ENCODE results near the gene CD27. TPM values are rescaled to one million over a fixed set of nuclear protein-coding genes. Genes with fewer than 3 reads are reported as not detected.
"Not testable (repeated sequence)": the region's sequence is repeated elsewhere in the genome, so short reads cannot be mapped to it uniquely, and the experiment has no call there.

The CD27 gene
- total and polyA plus RNA-seq, 2 of the 8 experiments (the other 6 are each of a cell fraction or from before 2014, with no cell fraction given): 0.28 to 0.39 TPM

GRCh38 chr12:6466751-6467150 is 22.0 kb downstream of the CD27 start:
- H2AK5ac ChIP-seq (ENCODE audit: low read depth, low read length); H3K23ac ChIP-seq (ENCODE audit: insufficient read length); H3K56ac ChIP-seq (replicated peaks; ENCODE audit: insufficient read length, low read depth, low read length); H3K9ac ChIP-seq (replicated peaks in 1 of 4; ENCODE audit: extremely low read depth in 1 of 4, low read depth in 3 of 4, low read length in 3 of 4); H3K4me1 ChIP-seq (replicated peaks in 1 of 4; ENCODE audit: control insufficient read depth in 3 of 4, insufficient read depth in 4 of 4, low read length in 3 of 4); H3K9me3 ChIP-seq (ENCODE audit: insufficient read depth in 2 of 2, low read depth in 1 of 2, low read length in 1 of 2); H3K27ac ChIP-seq (ENCODE audit: low read depth, low read length); H3K4me3 ChIP-seq (ENCODE audit: extremely low read depth in 1 of 4, insufficient read depth in 2 of 4, low read depth in 3 of 4, low read length in 4 of 4); H2BK20ac ChIP-seq (ENCODE audit: low read length); H2BK15ac ChIP-seq (ENCODE audit: low read length); H2BK12ac ChIP-seq (ENCODE audit: low read depth, low read length); H3K4ac ChIP-seq (replicated peaks; ENCODE audit: insufficient read length, low read depth, low read length); H2BK5ac ChIP-seq (ENCODE audit: low read depth, low read length); DNase-seq (ENCODE audit: low read depth in 1 of 2, low spot score in 2 of 2); FAIRE-seq; H3K4me2 ChIP-seq (ENCODE audit: insufficient read depth in 1 of 2, low read depth in 2 of 2, low read length in 2 of 2); H4K8ac ChIP-seq (ENCODE audit: extremely low read depth, insufficient read depth, low read length); H3K18ac ChIP-seq (ENCODE audit: extremely low read depth, low read length); H2AFZ ChIP-seq (ENCODE audit: low read length); H3K79me1 ChIP-seq (ENCODE audit: low read depth, low read length); H3K14ac ChIP-seq (ENCODE audit: insufficient read length); H3K27me3 ChIP-seq (replicated peaks in 1 of 4; ENCODE audit: control insufficient read depth in 3 of 4, extremely low read depth in 1 of 4, insufficient read depth in 3 of 4, low read length in 3 of 4); H4K91ac ChIP-seq (replicated peaks; ENCODE audit: insufficient read length, low read length); H4K5ac ChIP-seq (ENCODE audit: insufficient read length, low read depth, low read length); H2BK120ac ChIP-seq (replicated peaks; ENCODE audit: low read depth, low read length): not testable (repeated sequence)
- H3K23me2 ChIP-seq (ENCODE audit: low read depth, low read length): peaks cover 12% of the 10 kb centered on the region
- CTCF ChIA-PET (ENCODE audit: partially characterized antibody): interaction anchor here (1.2 to 10.5 kb wide), 17 partner anchors 10 to 144 kb away, joined by 3 to 202 read pairs (median 15); partner anchors contain the start of gene CD27
- WGBS, 2 experiments (ENCODE audit: extremely low coverage in 1 of 2, insufficient coverage in 1 of 2, insufficient read length in 1 of 2, insufficient replicate concordance in 2 of 2, low coverage in 1 of 2, low lambda C conversion rate in 2 of 2, missing lambda C conversion rate in 1 of 2): 80% methylated on average over 4 of the region's 4 CpGs; no CpG with 5 or more reads in 1 of the 2 experiments
- peaks cover 5 to 33% (median 20%) of the 10 kb centered on the region in 4 experiments; a peak in 7 of 8 replicates for H3K36me3 ChIP-seq (ENCODE audit: control insufficient read depth in 2 of 4, insufficient read depth in 4 of 4, low read length in 3 of 4)
- peaks cover 0 to 15% of the 10 kb centered on the region in 2 experiments; a peak in 2 of 4 replicates for H3K79me2 ChIP-seq (ENCODE audit: control insufficient read depth in 1 of 2, insufficient read depth in 2 of 2, low read length in 2 of 2)
- POLR2A ChIA-PET (ENCODE audit: partially characterized antibody): interaction anchor here (1.5 to 1.7 kb wide), 2 partner anchors 10 to 68 kb away, joined by 6 to 7 read pairs; partner anchors contain the start of gene GAPDH
- H4K20me1 ChIP-seq (replicated peaks in 1 of 2; ENCODE audit: control insufficient read depth in 1 of 2, insufficient read depth in 2 of 2, low read length in 2 of 2): peaks cover 0 to 10% of the 10 kb centered on the region in 2 experiments
